GM23338 (cell line): ENCODE measurements around the gene WDR20. TPM values are rescaled to one million over a fixed set of nuclear protein-coding genes. Genes with fewer than 3 reads are reported as not detected.

Experiments used
- ATAC-seq: fragments of 200-7000 bp; cut with Tn5 transposase; 3 replicates; pipeline ENCODE4 v1.9.1; 2020
- DNase-seq: peaks from one replicate; pipeline ENCODE4 v3.0.0-alpha.2; 2015; ENCODE audit warnings: low spot score
- H2AFZ ChIP-seq: fragments of 200-600 bp; sonication (generic); 2 replicates; pipeline ENCODE4 v1.8.0; 2016; ENCODE audit warnings: antibody characterized with exemption, mild to moderate bottlenecking, moderate library complexity
- H3F3A ChIP-seq: fragments of 200-600 bp; sonication (generic); replicated peaks from 2 replicates; pipeline ENCODE4 v1.8.0; 2017; ENCODE audit warnings: antibody characterized with exemption, mixed run types, low read depth
- H3K27ac ChIP-seq: fragments of 200-600 bp; sonication (generic); 2 replicates; pipeline ENCODE4 v1.6.1; 2016; ENCODE audit warnings: low read depth
- H3K27me3 ChIP-seq: fragments of 200-600 bp; sonication (generic); 2 replicates; pipeline ENCODE4 v1.8.0; 2016; ENCODE audit warnings: mild to moderate bottlenecking, mixed run types, moderate library complexity; ENCODE audit not compliant: insufficient read depth
- H3K36me3 ChIP-seq: fragments of 200-600 bp; sonication (generic); 2 replicates; pipeline ENCODE4 v1.8.0; 2016; ENCODE audit warnings: mild to moderate bottlenecking; ENCODE audit not compliant: insufficient read depth
- H3K4me1 ChIP-seq: fragments of 200-600 bp; sonication (generic); 2 replicates; pipeline ENCODE4 v1.8.0; 2016; ENCODE audit warnings: mild to moderate bottlenecking, moderate library complexity; ENCODE audit not compliant: insufficient read depth
- H3K4me2 ChIP-seq: fragments of 200-600 bp; sonication (generic); 2 replicates; pipeline ENCODE4 v1.7.1; 2017; ENCODE audit warnings: mixed run types
- H3K4me3 ChIP-seq: fragments of 200-600 bp; sonication (generic); 2 replicates; pipeline ENCODE4 v1.6.1; 2016; ENCODE audit warnings: mixed run types
- H3K79me2 ChIP-seq: fragments of 200-600 bp; sonication (generic); replicated peaks from 2 replicates; pipeline ENCODE4 v1.8.0; 2017; ENCODE audit warnings: mild to moderate bottlenecking; ENCODE audit not compliant: insufficient read depth
- H3K9me2 ChIP-seq: fragments of 200-600 bp; sonication (generic); 2 replicates; pipeline ENCODE4 v1.8.0; 2017; ENCODE audit not compliant: insufficient read depth
- H4K20me1 ChIP-seq: fragments of 200-600 bp; sonication (generic); replicated peaks from 2 replicates; pipeline ENCODE4 v1.8.0; 2017; ENCODE audit warnings: mild to moderate bottlenecking; ENCODE audit not compliant: insufficient read depth
- H3K27ac Mint-ChIP-seq: 2 replicates; pipeline ENCODE4 v1.8.0; 2020; ENCODE audit warnings: inconsistent platforms, mild to moderate bottlenecking, moderate library complexity, mixed read lengths
- H3K27me3 Mint-ChIP-seq: 3 replicates; pipeline ENCODE4 v1.8.0; 2022; ENCODE audit warnings: low read depth, mild to moderate bottlenecking, moderate library complexity, mixed read lengths, inconsistent platforms; ENCODE audit not compliant: insufficient read depth, poor library complexity
- H3K36me3 Mint-ChIP-seq: 3 replicates; pipeline ENCODE4 v1.8.0; 2021; ENCODE audit warnings: low read depth, mild to moderate bottlenecking, inconsistent platforms, moderate library complexity, mixed read lengths
- H3K4me1 Mint-ChIP-seq: 3 replicates; pipeline ENCODE4 v1.8.0; 2020; ENCODE audit warnings: mild to moderate bottlenecking, inconsistent platforms, mixed read lengths
- H3K4me3 Mint-ChIP-seq: 3 replicates; pipeline ENCODE4 v1.8.0; 2021; ENCODE audit warnings: moderate library complexity, mild to moderate bottlenecking, inconsistent platforms, mixed read lengths
- H3K9me3 Mint-ChIP-seq: 3 replicates; pipeline ENCODE4 v1.8.0; 2020; ENCODE audit warnings: moderate library complexity, mild to moderate bottlenecking, inconsistent platforms, mixed read lengths
- CREB1 ChIP-seq: fragments of 250-450 bp; sonication (Bioruptor Pico); IDR thresholded peaks from 2 replicates; pipeline ENCODE4 v1.5.0; 2020; ENCODE audit warnings: low read depth, mild to moderate bottlenecking, moderate library complexity
- EZH2 ChIP-seq: fragments of 200-600 bp; sonication (generic); IDR thresholded peaks from one replicate; pipeline ENCODE4 v1.8.0; 2017; ENCODE audit warnings: antibody characterized with exemption, mild to moderate bottlenecking, low read depth; ENCODE audit not compliant: unreplicated experiment
- JUNB ChIP-seq: IDR thresholded peaks from one replicate; pipeline ENCODE4 v1.6.1; 2016; ENCODE audit warnings: antibody characterized with exemption; ENCODE audit not compliant: unreplicated experiment
- NANOG ChIP-seq: IDR thresholded peaks from 2 replicates; pipeline ENCODE4 v1.6.1; 2016; ENCODE audit warnings: antibody characterized with exemption, borderline replicate concordance
- POLR2AphosphoS5 ChIP-seq: IDR thresholded peaks from 2 replicates; pipeline ENCODE4 v1.6.1; 2016; ENCODE audit warnings: antibody characterized with exemption, low read depth
- STAT1 ChIP-seq: IDR thresholded peaks from one replicate; pipeline ENCODE4 v1.6.1; 2016; ENCODE audit warnings: antibody characterized with exemption; ENCODE audit not compliant: unreplicated experiment
- ZNF114 ChIP-seq: fragments of 250-450 bp; sonication (Bioruptor Pico); IDR thresholded peaks from 2 replicates; pipeline ENCODE4 v1.5.0; 2020; ENCODE audit warnings: mild to moderate bottlenecking, moderate library complexity
- ZNF331 ChIP-seq: fragments of 250-450 bp; sonication (Bioruptor Pico); IDR thresholded peaks from 2 replicates; pipeline ENCODE4 v1.5.0; 2020; ENCODE audit warnings: low read depth, mild to moderate bottlenecking, moderate library complexity
- polyA plus RNA-seq: library from polyadenylated mRNA; unstranded; fragments of >200 nt; fragmentation: Nextera tagmentation; extraction: Ambion mirVana; gene quantifications from 2 replicates; pipeline ENCODE4 v1.2.1, GENCODE V29; 2016
- total RNA-seq: library from RNA; depleted of rRNA; stranded (reverse); fragments of >200 nt; shearing (Covaris generic); gene quantifications from 2 replicates; pipeline ENCODE4 v1.2.3, GENCODE V29; 2014
- TF ChIP-seq, protein P1 (sequence below), 2 experiments: fragments of 200-600 bp in 1 of 2; sonication (generic) in 1 of 2; conservative IDR thresholded peaks; 2 replicates each; pipeline versions ENCODE4 v1.5.1 to v1.6.1; 2016 to 2017; ENCODE audit warnings: antibody characterized with exemption in 2 of 2, low read depth in 2 of 2, mild to moderate bottlenecking in 2 of 2, moderate library complexity in 1 of 2
- TF ChIP-seq, protein P2 (sequence below): IDR thresholded peaks from one replicate; pipeline ENCODE4 v1.6.1; 2018; ENCODE audit warnings: antibody characterized with exemption; ENCODE audit not compliant: unreplicated experiment

Gene WDR20
- total and polyA plus RNA-seq, 2 experiments from 2014 or later: 17.9 to 21.0 TPM

DNA sequence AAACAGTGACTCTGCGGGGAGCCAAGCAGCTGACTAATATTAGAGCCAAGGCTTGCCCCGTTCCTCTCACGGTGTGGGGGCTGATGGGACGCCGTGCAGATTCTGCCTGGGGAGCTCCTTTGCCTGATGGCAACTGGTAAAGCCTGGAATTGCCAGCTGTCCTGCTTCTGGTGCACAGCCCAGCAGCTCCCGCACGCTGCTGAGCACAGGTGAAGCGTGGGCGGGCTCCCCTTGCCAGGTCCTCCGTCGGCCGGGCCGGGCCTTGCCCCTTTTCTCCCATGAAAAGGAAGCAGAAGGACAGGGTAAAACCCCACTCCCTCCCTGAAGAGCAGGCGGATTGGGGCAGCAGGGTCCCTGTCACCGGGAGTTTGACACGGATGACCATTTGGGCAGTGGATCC lies 79.0 kb downstream of the WDR20 start:
- no peak overlapping the region for H3K4me3 Mint-ChIP-seq
- no peaks in the 10 kb centered on the region for H3K27me3 ChIP-seq
- ATAC-seq (no peak), DNase-seq (no peak)
- H3K4me1 Mint-ChIP-seq: peaks cover 37% of the 10 kb centered on the region
- TF ChIP-seq NANOG: no peak
- no peak for TF ChIP-seq STAT1
- no peak for TF ChIP-seq ZNF114
- TF ChIP-seq JUNB: no peak
- TF ChIP-seq, protein P1, sequence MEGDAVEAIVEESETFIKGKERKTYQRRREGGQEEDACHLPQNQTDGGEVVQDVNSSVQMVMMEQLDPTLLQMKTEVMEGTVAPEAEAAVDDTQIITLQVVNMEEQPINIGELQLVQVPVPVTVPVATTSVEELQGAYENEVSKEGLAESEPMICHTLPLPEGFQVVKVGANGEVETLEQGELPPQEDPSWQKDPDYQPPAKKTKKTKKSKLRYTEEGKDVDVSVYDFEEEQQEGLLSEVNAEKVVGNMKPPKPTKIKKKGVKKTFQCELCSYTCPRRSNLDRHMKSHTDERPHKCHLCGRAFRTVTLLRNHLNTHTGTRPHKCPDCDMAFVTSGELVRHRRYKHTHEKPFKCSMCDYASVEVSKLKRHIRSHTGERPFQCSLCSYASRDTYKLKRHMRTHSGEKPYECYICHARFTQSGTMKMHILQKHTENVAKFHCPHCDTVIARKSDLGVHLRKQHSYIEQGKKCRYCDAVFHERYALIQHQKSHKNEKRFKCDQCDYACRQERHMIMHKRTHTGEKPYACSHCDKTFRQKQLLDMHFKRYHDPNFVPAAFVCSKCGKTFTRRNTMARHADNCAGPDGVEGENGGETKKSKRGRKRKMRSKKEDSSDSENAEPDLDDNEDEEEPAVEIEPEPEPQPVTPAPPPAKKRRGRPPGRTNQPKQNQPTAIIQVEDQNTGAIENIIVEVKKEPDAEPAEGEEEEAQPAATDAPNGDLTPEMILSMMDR (conservative IDR thresholded peaks at IDR 0.05; ENCODE audit: low read depth in 2 of 2): no peak
- no peak overlapping the region for H3K4me2 ChIP-seq
- no peak overlapping the region for H3K27ac ChIP-seq
- no peaks in the 10 kb centered on the region for H3K9me3 Mint-ChIP-seq
- no peaks in the 10 kb centered on the region for H3K9me2 ChIP-seq
- peaks cover 37% of the 10 kb centered on the region; the same call in 1 of the 2 replicates for H3K79me2 ChIP-seq
- peaks cover 13% of the 10 kb centered on the region; the same call in 1 of the 2 replicates for H3K4me1 ChIP-seq
- no peaks in the 10 kb centered on the region for H3F3A ChIP-seq
- H3K36me3 Mint-ChIP-seq: peaks cover 3% of the 10 kb centered on the region; the same call in 1 of the 3 replicates
- peaks cover 8% of the 10 kb centered on the region for H3K27me3 Mint-ChIP-seq
- no peaks in the 10 kb centered on the region for H3K36me3 ChIP-seq
- no peak overlapping the region for H3K4me3 ChIP-seq
- no peak overlapping the region for H2AFZ ChIP-seq
- H4K20me1 ChIP-seq: peaks cover 4% of the 10 kb centered on the region; the same call in 1 of the 2 replicates
- no peak overlapping the region for H3K27ac Mint-ChIP-seq

DNA sequence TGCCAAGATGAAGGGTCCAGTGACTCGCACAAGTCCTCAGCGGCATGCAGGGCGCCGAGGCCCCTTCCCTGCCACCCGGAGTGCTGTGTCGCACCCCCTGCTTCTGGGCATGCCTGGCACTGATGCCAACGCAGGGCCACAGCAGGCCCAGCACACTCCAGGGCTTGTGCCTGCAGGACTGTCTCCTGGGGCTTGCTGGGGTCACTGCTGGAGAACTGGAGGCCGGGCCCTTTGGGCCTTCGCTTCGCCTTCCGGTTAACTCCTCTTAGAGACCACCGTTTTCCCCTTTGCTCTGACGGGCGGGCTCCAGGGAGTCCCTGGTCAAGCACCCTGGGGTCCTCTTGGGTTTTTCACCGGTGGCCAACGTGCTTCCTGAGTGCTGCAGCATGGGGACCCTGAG lies 79.6 kb downstream of the WDR20 start:
- DNase-seq: no peak
- H3K9me3 Mint-ChIP-seq: no peaks in the 10 kb centered on the region
- H3K27me3 ChIP-seq: no peaks in the 10 kb centered on the region
- no peak overlapping the region for H3K4me3 ChIP-seq
- no peak overlapping the region for H3K4me2 ChIP-seq
- H3K4me1 Mint-ChIP-seq: peaks cover 32% of the 10 kb centered on the region
- H3F3A ChIP-seq: no peaks in the 10 kb centered on the region
- H3K27ac ChIP-seq: no peak overlapping the region
- TF ChIP-seq EZH2: no peak
- TF ChIP-seq ZNF331 (CRISPR knock-in tag): no peak
- no peak for TF ChIP-seq CREB1 (CRISPR knock-in tag)
- no peak for TF ChIP-seq ZNF114
- no peak for TF ChIP-seq POLR2AphosphoS5
- no peaks in the 10 kb centered on the region for H3K36me3 ChIP-seq
- no peak for ATAC-seq
- H3K9me2 ChIP-seq: no peaks in the 10 kb centered on the region
- H3K36me3 Mint-ChIP-seq: peaks cover 3% of the 10 kb centered on the region; the same call in 1 of the 3 replicates
- peaks cover 4% of the 10 kb centered on the region; the same call in 1 of the 2 replicates for H4K20me1 ChIP-seq
- H3K4me1 ChIP-seq: peaks cover 12% of the 10 kb centered on the region; the same call in 1 of the 2 replicates
- H3K4me3 Mint-ChIP-seq: no peak overlapping the region
- peaks cover 32% of the 10 kb centered on the region; the same call in 1 of the 2 replicates for H3K79me2 ChIP-seq
- H3K27ac Mint-ChIP-seq: peak overlapping the region; percentile 79; the same call in 1 of the 2 replicates
- no peak overlapping the region for H2AFZ ChIP-seq
- H3K27me3 Mint-ChIP-seq: peaks cover 8% of the 10 kb centered on the region

DNA sequence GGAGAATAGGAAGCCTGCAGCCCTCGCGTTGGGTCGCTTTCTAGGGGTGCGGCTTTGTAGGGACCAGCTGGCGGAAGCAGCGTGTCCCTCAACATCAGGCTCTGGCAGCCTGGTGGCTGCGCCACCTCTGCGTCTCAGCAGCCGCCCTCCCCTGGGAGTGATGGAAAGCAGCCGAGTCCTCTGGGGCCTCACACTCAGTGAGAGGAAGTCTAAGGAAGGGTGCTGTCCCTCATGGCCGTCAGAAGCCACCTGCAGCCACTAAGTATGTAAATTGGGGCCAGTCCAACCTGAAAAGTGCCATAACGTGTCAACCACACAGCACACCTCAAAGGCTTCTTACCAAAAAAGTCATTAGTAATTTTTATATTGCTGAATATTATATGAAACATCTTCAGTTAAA lies 80.3 kb downstream of the WDR20 start:
- peaks cover 8% of the 10 kb centered on the region for H3K27me3 Mint-ChIP-seq
- H3K4me3 Mint-ChIP-seq: no peak overlapping the region
- no peaks in the 10 kb centered on the region for H3F3A ChIP-seq
- no peaks in the 10 kb centered on the region for H3K36me3 ChIP-seq
- peaks cover 31% of the 10 kb centered on the region for H3K4me1 Mint-ChIP-seq
- ATAC-seq: no peak
- H3K4me3 ChIP-seq: no peak overlapping the region
- H4K20me1 ChIP-seq: peaks cover 4% of the 10 kb centered on the region; the same call in 1 of the 2 replicates
- no peak overlapping the region for H3K27ac ChIP-seq
- H3K27me3 ChIP-seq: no peaks in the 10 kb centered on the region
- no peak overlapping the region for H2AFZ ChIP-seq
- H3K4me2 ChIP-seq: no peak overlapping the region
- H3K4me1 ChIP-seq: peaks cover 12% of the 10 kb centered on the region; the same call in 1 of the 2 replicates
- peak overlapping the region; percentile 79; the same call in 1 of the 2 replicates for H3K27ac Mint-ChIP-seq
- peaks cover 3% of the 10 kb centered on the region; the same call in 1 of the 3 replicates for H3K36me3 Mint-ChIP-seq
- no peaks in the 10 kb centered on the region for H3K9me3 Mint-ChIP-seq
- DNase-seq: no peak
- peaks cover 25% of the 10 kb centered on the region; the same call in 1 of the 2 replicates for H3K79me2 ChIP-seq
- no peaks in the 10 kb centered on the region for H3K9me2 ChIP-seq
- TF ChIP-seq CREB1 (CRISPR knock-in tag) (no peak), JUNB (no peak), NANOG (no peak), EZH2 (no peak), STAT1 (no peak), ZNF331 (CRISPR knock-in tag) (no peak)
- TF ChIP-seq, protein P1 (conservative IDR thresholded peaks at IDR 0.05; ENCODE audit: low read depth in 2 of 2): no peak
- TF ChIP-seq, protein P2, sequence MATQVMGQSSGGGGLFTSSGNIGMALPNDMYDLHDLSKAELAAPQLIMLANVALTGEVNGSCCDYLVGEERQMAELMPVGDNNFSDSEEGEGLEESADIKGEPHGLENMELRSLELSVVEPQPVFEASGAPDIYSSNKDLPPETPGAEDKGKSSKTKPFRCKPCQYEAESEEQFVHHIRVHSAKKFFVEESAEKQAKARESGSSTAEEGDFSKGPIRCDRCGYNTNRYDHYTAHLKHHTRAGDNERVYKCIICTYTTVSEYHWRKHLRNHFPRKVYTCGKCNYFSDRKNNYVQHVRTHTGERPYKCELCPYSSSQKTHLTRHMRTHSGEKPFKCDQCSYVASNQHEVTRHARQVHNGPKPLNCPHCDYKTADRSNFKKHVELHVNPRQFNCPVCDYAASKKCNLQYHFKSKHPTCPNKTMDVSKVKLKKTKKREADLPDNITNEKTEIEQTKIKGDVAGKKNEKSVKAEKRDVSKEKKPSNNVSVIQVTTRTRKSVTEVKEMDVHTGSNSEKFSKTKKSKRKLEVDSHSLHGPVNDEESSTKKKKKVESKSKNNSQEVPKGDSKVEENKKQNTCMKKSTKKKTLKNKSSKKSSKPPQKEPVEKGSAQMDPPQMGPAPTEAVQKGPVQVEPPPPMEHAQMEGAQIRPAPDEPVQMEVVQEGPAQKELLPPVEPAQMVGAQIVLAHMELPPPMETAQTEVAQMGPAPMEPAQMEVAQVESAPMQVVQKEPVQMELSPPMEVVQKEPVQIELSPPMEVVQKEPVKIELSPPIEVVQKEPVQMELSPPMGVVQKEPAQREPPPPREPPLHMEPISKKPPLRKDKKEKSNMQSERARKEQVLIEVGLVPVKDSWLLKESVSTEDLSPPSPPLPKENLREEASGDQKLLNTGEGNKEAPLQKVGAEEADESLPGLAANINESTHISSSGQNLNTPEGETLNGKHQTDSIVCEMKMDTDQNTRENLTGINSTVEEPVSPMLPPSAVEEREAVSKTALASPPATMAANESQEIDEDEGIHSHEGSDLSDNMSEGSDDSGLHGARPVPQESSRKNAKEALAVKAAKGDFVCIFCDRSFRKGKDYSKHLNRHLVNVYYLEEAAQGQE: no peak
